ENCODE data around the gene CD2BP2. TPM values are rescaled to one million over a fixed set of nuclear protein-coding genes. Genes with fewer than 3 reads are reported as not detected.
A peak's percentile ranks its signal among the peaks of the same experiment; 100 is the strongest.

The CD2BP2 gene
- total RNA-seq, 1 experiment from 2014 or later = 51.8 TPM

- POLR2A ChIA-PET = interaction anchor here (0.7 to 1.2 kb wide), 2 partner anchors 11 to 12 kb away, joined by 3 to 4 read pairs; partner anchors contain the start of gene TBC1D10B
These were observed 4.1 kb upstream of the CD2BP2 start for GRCh38 chr16:30358990-30359870.

DNA sequence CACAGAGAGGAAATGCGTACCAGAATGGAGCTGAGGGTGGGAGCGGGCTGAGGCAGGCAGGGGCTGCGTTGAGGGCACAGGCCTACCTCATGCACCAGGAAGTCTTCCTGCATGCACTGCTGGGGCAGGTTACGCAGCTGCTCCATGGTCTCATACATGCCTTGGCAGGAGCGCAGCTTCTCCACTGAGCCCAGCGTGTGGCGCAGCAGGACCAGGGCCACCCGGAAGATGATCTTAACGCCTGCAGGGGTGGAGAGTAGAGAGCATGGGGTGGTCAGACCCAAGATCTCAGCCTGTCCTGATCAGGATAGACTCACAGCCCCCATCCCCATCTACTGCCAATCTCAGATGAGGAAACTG lies 3.4 kb upstream of the CD2BP2 start:
- Histone ChIP-seq H3K9me3 (no peaks in the 10 kb centered on the region), H3K36me3 (ENCODE audit: control insufficient read depth, insufficient read depth, low read length) (peaks cover 1% of the 10 kb centered on the region), H3K4me1 (peaks cover 5% of the 10 kb centered on the region; the same call in 1 of the 2 replicates), H3K27me3 (replicated peaks; ENCODE audit: control insufficient read depth, insufficient read depth, low read length) (no peaks in the 10 kb centered on the region), H3K4me3 (ENCODE audit: low read depth, low read length) (no peak overlapping the region)
- Mint-ChIP-seq H3K36me3 (ENCODE audit: insufficient read depth, unreplicated experiment) (peaks cover 61% of the 10 kb centered on the region), H3K4me1 (ENCODE audit: low read depth, unreplicated experiment) (peaks cover 34% of the 10 kb centered on the region), H3K27me3 (ENCODE audit: insufficient read depth, unreplicated experiment) (no peaks in the 10 kb centered on the region), H3K9me3 (ENCODE audit: unreplicated experiment) (no peaks in the 10 kb centered on the region), H3K4me3 (ENCODE audit: unreplicated experiment) (no peak overlapping the region), H3K27ac (ENCODE audit: unreplicated experiment) (no peak overlapping the region)
- CTCF ChIA-PET = no interaction called here
- intact Hi-C loops (cut with micrococcal nuclease; ENCODE audit: unreplicated experiment) = loop anchor here (5.0 kb wide), 1 partner anchor 49 kb away; the partner anchor contains the start of gene ZNF771
- TF ChIP-seq, protein P1, sequence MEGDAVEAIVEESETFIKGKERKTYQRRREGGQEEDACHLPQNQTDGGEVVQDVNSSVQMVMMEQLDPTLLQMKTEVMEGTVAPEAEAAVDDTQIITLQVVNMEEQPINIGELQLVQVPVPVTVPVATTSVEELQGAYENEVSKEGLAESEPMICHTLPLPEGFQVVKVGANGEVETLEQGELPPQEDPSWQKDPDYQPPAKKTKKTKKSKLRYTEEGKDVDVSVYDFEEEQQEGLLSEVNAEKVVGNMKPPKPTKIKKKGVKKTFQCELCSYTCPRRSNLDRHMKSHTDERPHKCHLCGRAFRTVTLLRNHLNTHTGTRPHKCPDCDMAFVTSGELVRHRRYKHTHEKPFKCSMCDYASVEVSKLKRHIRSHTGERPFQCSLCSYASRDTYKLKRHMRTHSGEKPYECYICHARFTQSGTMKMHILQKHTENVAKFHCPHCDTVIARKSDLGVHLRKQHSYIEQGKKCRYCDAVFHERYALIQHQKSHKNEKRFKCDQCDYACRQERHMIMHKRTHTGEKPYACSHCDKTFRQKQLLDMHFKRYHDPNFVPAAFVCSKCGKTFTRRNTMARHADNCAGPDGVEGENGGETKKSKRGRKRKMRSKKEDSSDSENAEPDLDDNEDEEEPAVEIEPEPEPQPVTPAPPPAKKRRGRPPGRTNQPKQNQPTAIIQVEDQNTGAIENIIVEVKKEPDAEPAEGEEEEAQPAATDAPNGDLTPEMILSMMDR (IDR thresholded peaks at IDR 0.05; ENCODE audit: insufficient read depth in 1 of 2, low read depth in 1 of 2, low read length in 1 of 2, severe bottlenecking in 1 of 2, unreplicated experiment in 1 of 2) = no peak
- POLR2A ChIA-PET = interaction anchor here (0.7 kb wide), 1 partner anchor 12 kb away, joined by 3 read pairs; the partner anchor contains the start of gene TBC1D10B
- DNase-seq = no peak
- no TSS peak for BruUV-seq (replicated peaks)

More at GRCh38 chr16:30358990-30359870, 4.1 kb upstream of the CD2BP2 start:
- Mint-ChIP-seq H3K27ac (ENCODE audit: unreplicated experiment) (no peak overlapping the region), H3K4me3 (ENCODE audit: unreplicated experiment) (no peak overlapping the region), H3K9me3 (ENCODE audit: unreplicated experiment) (no peaks in the 10 kb centered on the region), H3K27me3 (ENCODE audit: insufficient read depth, unreplicated experiment) (no peaks in the 10 kb centered on the region), H3K4me1 (ENCODE audit: low read depth, unreplicated experiment) (peaks cover 34% of the 10 kb centered on the region), H3K36me3 (ENCODE audit: insufficient read depth, unreplicated experiment) (peaks cover 61% of the 10 kb centered on the region)
- H3K4me1 ChIP-seq = peaks cover 5% of the 10 kb centered on the region; the same call in 1 of the 2 replicates
- no TSS peak for BruUV-seq (replicated peaks)
- CTCF ChIA-PET = interaction anchor here (1.0 kb wide), 1 partner anchor 11 kb away, joined by 3 read pairs; no protein-coding TSS in a partner anchor
- TF ChIP-seq, protein P1 (IDR thresholded peaks at IDR 0.05; ENCODE audit: insufficient read depth in 1 of 2, low read depth in 1 of 2, low read length in 1 of 2, severe bottlenecking in 1 of 2, unreplicated experiment in 1 of 2) = no peak
- no peaks in the 10 kb centered on the region for H3K9me3 ChIP-seq
- H3K27me3 ChIP-seq (replicated peaks; ENCODE audit: control insufficient read depth, insufficient read depth, low read length) = no peaks in the 10 kb centered on the region
- intact Hi-C loops (cut with micrococcal nuclease; ENCODE audit: unreplicated experiment) = loop anchor here (5.0 kb wide), 1 partner anchor 48 kb away; the partner anchor contains the start of gene ZNF771
- H3K4me3 ChIP-seq (ENCODE audit: low read depth, low read length) = no peak overlapping the region
- H3K36me3 ChIP-seq (ENCODE audit: control insufficient read depth, insufficient read depth, low read length) = peaks cover 1% of the 10 kb centered on the region
- DNase-seq = no peak

- CTCF ChIA-PET = interaction anchor here (0.5 to 0.9 kb wide), 2 partner anchors 51 to 784 kb away, joined by 3 read pairs; no protein-coding TSS in a partner anchor
- no peak for DNase-seq
- Mint-ChIP-seq H3K4me1 (ENCODE audit: low read depth, unreplicated experiment) (peaks cover 30% of the 10 kb centered on the region), H3K27ac (ENCODE audit: unreplicated experiment) (no peak overlapping the region), H3K36me3 (ENCODE audit: insufficient read depth, unreplicated experiment) (peaks cover 61% of the 10 kb centered on the region), H3K9me3 (ENCODE audit: unreplicated experiment) (no peaks in the 10 kb centered on the region), H3K27me3 (ENCODE audit: insufficient read depth, unreplicated experiment) (no peaks in the 10 kb centered on the region), H3K4me3 (ENCODE audit: unreplicated experiment) (peak overlapping the region; percentile 19)
- H3K4me3 ChIP-seq (ENCODE audit: low read depth, low read length) = no peak overlapping the region
- H3K9me3 ChIP-seq = no peaks in the 10 kb centered on the region
- H3K4me1 ChIP-seq = peaks cover 5% of the 10 kb centered on the region; the same call in 1 of the 2 replicates
- intact Hi-C loops (cut with micrococcal nuclease; ENCODE audit: unreplicated experiment) = loop anchor here (5.0 kb wide), 1 partner anchor 49 kb away; the partner anchor contains the start of gene ZNF771
- POLR2A ChIA-PET = interaction anchor here (0.7 kb wide), 1 partner anchor 13 kb away, joined by 3 read pairs; the partner anchor contains the start of gene TBC1D10B
- H3K27me3 ChIP-seq (replicated peaks; ENCODE audit: control insufficient read depth, insufficient read depth, low read length) = no peaks in the 10 kb centered on the region
- no TSS peak for BruUV-seq (replicated peaks)
- peaks cover 1% of the 10 kb centered on the region for H3K36me3 ChIP-seq (ENCODE audit: control insufficient read depth, insufficient read depth, low read length)
- TF ChIP-seq, protein P1 (IDR thresholded peaks at IDR 0.05; ENCODE audit: insufficient read depth in 1 of 2, low read depth in 1 of 2, low read length in 1 of 2, severe bottlenecking in 1 of 2, unreplicated experiment in 1 of 2) = no peak
These were observed 2.8 kb upstream of the CD2BP2 start for GRCh38 chr16:30357715-30358576.

Data from Caco-2 (cell line).